Immature natural killer cell (primary cell): ENCODE measurements around the gene CD81. TPM values are rescaled to one million over a fixed set of nuclear protein-coding genes. Genes with fewer than 3 reads are reported as not detected.

Source experiments
- DNase-seq, 3 donors: peaks; one replicate each; pipeline ENCODE4 v3.0.0; 2022; ENCODE audit warnings: mixed read lengths in 1 of 3
- H3K27ac Mint-ChIP-seq, 6 donors: one replicate each; pipeline ENCODE4 v1.8.0; 2020; ENCODE audit warnings: mixed read lengths in 6 of 6, mild to moderate bottlenecking in 5 of 6, inconsistent platforms in 4 of 6, moderate library complexity in 3 of 6
- H3K27me3 Mint-ChIP-seq, 3 donors: one replicate each; pipeline ENCODE4 v1.8.0; 2020 to 2021; ENCODE audit warnings: low read depth in 3 of 3, mild to moderate bottlenecking in 3 of 3, mixed read lengths in 3 of 3, moderate library complexity in 3 of 3, inconsistent platforms in 1 of 3
- H3K36me3 Mint-ChIP-seq, 3 donors: one replicate each; pipeline ENCODE4 v1.8.0; 2020; ENCODE audit warnings: mixed read lengths in 3 of 3, inconsistent platforms in 2 of 3, mild to moderate bottlenecking in 2 of 3
- H3K4me1 Mint-ChIP-seq, 2 donors: one replicate each; pipeline ENCODE4 v1.8.0; 2020; ENCODE audit warnings: inconsistent platforms in 2 of 2, mild to moderate bottlenecking in 2 of 2, mixed read lengths in 2 of 2, moderate library complexity in 1 of 2
- H3K4me3 Mint-ChIP-seq, 5 donors: one replicate each; pipeline ENCODE4 v1.8.0; 2020; ENCODE audit warnings: mild to moderate bottlenecking in 5 of 5, mixed read lengths in 5 of 5, inconsistent platforms in 3 of 5, moderate library complexity in 3 of 5
- H3K9me3 Mint-ChIP-seq, 6 donors: one replicate each; pipeline ENCODE4 v1.8.0; 2020; ENCODE audit warnings: mild to moderate bottlenecking in 6 of 6, mixed read lengths in 6 of 6, inconsistent platforms in 4 of 6, moderate library complexity in 3 of 6
- polyA plus RNA-seq, 3 donors: library from polyadenylated mRNA; unstranded; fragments of 300-500 nt; fragmentation: Illumina TruSeq; gene quantifications; one replicate each; pipeline ENCODE4 v1.2.3, GENCODE V29; 2021

The CD81 gene
- polyA plus RNA-seq, 3 donors from 2014 or later, result 33.1 to 56.9 (median 49.7) TPM

DNA sequence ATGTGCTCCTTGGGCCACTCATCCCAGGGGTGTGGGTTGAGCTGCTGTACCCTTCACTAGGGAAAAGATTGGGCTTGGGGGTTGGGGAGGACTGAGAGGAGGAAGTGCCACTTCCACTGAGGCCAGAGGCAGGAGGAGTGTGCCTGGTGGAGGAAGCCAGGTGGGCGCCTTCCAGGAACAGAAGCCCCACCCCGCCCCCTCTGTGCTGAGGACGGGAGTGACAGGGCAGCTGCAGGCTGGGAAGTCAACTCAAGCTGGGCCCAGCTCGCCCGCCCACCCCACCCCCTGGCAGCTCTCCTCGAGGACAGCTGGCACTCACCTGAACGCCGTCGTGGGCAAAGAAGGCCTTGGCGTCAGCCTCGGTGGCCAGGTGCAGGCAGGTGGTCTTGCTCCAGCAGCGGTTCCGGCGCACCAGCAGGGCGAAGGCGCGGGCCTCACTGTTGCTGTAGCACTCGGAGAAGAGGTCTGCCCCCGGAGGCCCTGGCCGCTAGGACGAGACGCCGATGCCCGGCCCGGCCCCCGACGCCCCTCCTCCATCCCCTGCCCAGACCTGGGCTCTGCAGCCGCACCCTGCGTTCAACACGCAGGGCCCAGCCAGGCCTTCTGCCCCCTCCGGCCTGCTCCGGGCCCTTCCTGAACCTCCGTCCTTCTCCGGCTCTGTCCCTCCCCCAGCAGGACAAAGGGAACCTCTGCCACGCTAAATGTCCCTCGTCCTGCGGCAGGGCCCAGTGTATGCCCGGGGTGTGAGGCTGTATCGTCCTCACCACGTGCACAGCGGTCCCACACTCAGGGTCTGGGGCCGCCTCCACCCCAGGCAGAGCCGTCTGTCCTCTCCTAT lies 36.9 kb downstream of the CD81 start:
- no peak overlapping the region for H3K27ac Mint-ChIP-seq
- no peaks in the 10 kb centered on the region for H3K9me3 Mint-ChIP-seq

DNA sequence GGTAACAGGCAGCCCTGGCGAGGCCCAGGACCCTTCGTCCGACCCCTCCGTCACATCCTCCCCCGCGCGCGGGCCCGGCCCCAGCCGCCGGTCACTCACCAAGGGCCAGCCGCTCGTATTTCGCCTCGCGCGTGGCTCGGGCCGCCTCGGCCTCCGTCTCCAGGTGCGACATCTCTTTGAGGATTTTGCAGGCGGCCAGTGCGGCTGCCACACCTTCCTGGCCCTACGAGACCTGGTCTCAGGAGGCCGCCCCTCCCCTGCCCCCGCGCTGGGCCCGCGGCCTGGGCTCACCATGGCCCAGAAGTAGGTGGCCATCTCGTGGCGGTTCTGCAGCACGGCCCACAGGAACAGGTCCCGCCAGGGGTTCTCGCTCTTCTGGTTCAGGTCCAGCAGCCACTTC lies 37.5 kb downstream of the CD81 start:
- H3K4me1 Mint-ChIP-seq, result peaks cover 0 to 2% of the 10 kb centered on the region in 2 donors
- no peaks in the 10 kb centered on the region for H3K27me3 Mint-ChIP-seq
- H3K36me3 Mint-ChIP-seq, result no peaks in the 10 kb centered on the region
- H3K4me3 Mint-ChIP-seq, result no peak overlapping the region
- no peak for DNase-seq
- H3K27ac Mint-ChIP-seq, result no peak overlapping the region
- no peaks in the 10 kb centered on the region for H3K9me3 Mint-ChIP-seq

More for the DNA sequence above, 36.9 kb downstream of the CD81 start:
- DNase-seq, result no peak
- Mint-ChIP-seq H3K27me3 (no peaks in the 10 kb centered on the region), H3K36me3 (no peaks in the 10 kb centered on the region), H3K4me3 (no peak overlapping the region), H3K4me1 (peaks cover 0 to 1% of the 10 kb centered on the region in 2 donors)

DNA sequence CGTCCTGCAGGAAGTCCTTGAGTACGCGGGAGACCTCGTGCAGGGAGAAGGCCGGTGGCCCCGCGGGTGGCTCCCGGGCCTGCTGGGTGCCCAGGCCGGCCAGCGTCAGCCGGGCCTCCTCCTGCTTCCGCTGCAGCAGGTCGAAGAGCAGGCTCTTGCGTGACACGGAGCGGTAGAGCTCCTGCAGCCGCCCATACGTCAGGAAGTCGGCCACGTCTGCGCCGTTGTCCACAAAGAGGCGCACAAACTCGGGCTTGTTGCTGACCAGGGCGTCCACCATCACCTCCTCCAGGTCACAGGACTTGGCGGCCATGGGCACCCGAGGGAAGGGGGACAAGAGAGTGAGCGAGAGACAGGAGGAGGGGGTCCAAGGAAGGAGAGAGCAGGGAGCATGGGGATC lies 38.1 kb downstream of the CD81 start:
- no peak for DNase-seq
- H3K27ac Mint-ChIP-seq, result no peak overlapping the region
- peaks cover 0 to 4% of the 10 kb centered on the region in 2 donors for H3K4me1 Mint-ChIP-seq
- H3K27me3 Mint-ChIP-seq, result no peaks in the 10 kb centered on the region
- H3K9me3 Mint-ChIP-seq, result no peaks in the 10 kb centered on the region
- no peaks in the 10 kb centered on the region for H3K36me3 Mint-ChIP-seq
- H3K4me3 Mint-ChIP-seq, result no peak overlapping the region

DNA sequence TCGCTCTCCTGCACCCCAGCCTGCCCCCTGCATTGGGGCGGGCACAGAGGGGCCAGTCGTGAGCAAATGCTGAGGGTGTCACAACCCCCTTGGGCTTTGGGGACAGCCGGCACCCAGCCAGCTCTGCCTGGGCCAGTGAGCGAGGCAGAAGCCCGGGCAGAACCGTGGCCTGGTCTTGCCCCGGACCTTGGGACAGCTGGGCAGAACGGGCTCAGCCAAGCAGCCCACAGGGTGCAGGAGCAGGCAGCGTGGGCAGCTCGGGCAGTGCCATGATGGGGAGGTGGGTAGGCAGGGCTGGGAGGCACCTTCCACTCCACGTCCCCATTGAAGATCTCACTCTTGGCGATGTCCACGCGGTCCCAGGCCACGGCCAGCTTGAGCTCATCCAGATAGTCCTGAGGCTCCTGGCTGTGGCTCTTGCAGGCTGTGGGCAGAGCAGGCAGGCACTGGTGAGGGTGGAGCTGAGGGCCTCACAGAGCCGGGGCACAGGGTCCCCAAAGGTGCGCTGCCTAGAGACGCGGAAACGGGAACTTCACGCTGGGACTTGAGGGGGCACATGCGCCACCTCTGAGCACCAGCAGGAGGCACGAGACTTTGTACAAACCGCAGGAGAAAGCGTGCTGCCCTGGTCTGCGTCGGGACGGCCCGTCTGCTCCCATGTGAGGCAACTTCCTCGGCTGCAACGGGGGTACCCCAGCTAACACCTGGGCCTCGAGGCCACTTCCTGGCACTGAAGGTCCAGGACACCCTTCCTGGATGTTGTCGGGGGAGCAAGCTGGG lies 38.7 kb downstream of the CD81 start:
- no peak for DNase-seq
- Mint-ChIP-seq H3K27ac (no peak overlapping the region), H3K27me3 (no peaks in the 10 kb centered on the region), H3K9me3 (no peaks in the 10 kb centered on the region), H3K4me1 (peaks cover 0 to 4% of the 10 kb centered on the region in 2 donors), H3K4me3 (no peak overlapping the region), H3K36me3 (no peaks in the 10 kb centered on the region)

DNA sequence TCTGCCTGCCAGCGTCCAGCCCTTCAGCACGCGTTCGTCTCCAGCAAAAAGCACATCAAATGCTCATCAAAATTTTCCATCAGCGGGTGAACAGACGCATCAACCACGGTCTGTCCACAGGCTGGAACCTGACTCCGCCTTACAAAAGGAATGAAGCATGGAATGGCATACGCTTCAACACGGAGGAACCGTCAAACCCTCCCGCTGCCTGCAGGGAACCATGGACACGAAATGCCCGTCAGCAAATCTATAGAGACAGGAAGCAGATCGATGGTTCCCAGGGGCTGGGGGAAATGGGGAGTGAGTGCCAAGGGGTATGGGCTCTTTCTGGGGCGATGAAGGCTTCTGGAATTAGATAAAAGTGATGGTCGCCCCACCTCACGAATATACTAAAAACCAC lies 39.7 kb downstream of the CD81 start:
- Mint-ChIP-seq H3K36me3 (no peaks in the 10 kb centered on the region), H3K9me3 (no peaks in the 10 kb centered on the region), H3K27me3 (no peaks in the 10 kb centered on the region), H3K4me3 (no peak overlapping the region), H3K27ac (no peak overlapping the region), H3K4me1 (peaks cover 0 to 4% of the 10 kb centered on the region in 2 donors)
- no peak for DNase-seq

DNA sequence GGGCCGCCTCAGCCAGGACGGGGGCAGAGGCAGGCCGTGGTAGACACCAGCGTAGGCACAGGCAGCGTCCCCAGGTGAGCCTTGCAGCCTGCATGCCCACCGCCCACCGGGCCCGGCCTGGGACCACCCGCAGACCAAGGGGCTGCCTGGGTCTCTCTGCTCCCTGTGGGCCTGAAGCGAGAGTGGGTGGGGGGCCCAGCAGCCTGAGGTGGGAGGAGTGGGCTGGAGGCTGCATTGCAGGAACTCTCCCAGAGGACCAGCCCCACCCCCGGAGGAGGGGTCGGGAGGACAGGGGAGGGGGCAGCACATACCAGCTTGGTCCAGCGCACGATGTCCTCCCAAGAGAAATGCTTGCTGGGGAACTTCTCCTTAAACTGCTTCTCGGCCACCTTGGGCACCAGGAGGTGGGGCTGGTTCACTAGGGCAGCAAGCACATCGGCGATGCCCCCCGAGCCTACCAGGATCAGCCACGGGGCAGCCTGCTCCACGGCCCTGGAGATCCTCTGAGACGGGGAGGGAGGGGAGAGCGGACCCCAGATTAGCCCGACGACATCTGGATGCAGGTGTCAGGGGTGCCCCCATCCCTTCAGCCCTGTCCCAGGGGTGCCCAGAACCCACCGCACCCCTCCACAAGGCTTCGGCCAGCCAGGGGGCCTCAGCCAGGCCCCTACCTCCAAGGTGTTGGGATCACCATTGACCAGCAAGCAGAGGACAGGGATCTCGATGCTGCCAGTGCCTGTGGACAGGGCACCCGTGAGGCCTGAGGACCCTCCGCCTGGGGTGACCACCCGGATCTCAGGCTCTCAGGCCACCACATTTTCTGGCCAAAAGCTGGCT lies 41.0 kb downstream of the CD81 start:
- H3K27me3 Mint-ChIP-seq, result peaks cover 0 to 1% (median 0%) of the 10 kb centered on the region in 3 donors
- no peaks in the 10 kb centered on the region for H3K9me3 Mint-ChIP-seq
- no peaks in the 10 kb centered on the region for H3K36me3 Mint-ChIP-seq
- peaks cover 0 to 4% of the 10 kb centered on the region in 2 donors for H3K4me1 Mint-ChIP-seq
- no peak for DNase-seq
- H3K27ac Mint-ChIP-seq, result no peak overlapping the region
- H3K4me3 Mint-ChIP-seq, result no peak overlapping the region

DNA sequence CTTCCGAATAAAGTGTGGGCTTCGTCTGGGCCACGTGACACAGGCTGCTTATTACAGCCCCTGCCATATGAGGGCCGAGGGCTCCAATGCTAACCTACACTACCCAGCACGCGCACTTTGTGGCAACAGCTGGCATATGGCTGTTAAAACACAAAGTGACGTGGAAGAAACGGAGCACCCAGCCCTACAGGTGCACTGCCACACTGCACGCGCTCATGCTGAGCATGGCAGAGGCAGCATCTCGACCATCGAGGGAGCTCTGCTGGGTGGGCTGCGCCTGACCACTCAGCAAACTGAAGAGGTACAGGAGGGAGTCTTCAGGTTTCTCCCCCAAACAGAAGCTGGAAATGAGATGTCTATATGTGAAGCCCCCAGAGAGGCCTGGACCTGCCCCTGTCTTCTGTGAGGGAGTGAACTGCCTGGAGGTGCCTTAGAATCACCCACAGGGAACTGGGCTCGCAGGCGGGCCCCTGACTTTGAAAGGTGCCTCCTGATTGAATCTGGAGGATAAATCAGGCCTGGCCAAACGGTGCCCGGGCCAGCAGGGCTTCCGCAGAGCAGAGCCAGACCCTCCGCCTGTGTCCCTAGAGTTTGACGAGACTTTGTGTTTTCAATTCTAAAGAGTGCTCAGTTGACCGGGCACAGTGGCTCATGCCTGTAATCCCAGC lies 41.7 kb downstream of the CD81 start:
- Mint-ChIP-seq H3K27me3 (peaks cover 0 to 1% (median 0%) of the 10 kb centered on the region in 3 donors), H3K9me3 (no peaks in the 10 kb centered on the region), H3K27ac (no peak overlapping the region), H3K4me3 (no peak overlapping the region), H3K4me1 (peaks cover 0 to 4% of the 10 kb centered on the region in 2 donors), H3K36me3 (no peaks in the 10 kb centered on the region)
- DNase-seq, result no peak

DNA sequence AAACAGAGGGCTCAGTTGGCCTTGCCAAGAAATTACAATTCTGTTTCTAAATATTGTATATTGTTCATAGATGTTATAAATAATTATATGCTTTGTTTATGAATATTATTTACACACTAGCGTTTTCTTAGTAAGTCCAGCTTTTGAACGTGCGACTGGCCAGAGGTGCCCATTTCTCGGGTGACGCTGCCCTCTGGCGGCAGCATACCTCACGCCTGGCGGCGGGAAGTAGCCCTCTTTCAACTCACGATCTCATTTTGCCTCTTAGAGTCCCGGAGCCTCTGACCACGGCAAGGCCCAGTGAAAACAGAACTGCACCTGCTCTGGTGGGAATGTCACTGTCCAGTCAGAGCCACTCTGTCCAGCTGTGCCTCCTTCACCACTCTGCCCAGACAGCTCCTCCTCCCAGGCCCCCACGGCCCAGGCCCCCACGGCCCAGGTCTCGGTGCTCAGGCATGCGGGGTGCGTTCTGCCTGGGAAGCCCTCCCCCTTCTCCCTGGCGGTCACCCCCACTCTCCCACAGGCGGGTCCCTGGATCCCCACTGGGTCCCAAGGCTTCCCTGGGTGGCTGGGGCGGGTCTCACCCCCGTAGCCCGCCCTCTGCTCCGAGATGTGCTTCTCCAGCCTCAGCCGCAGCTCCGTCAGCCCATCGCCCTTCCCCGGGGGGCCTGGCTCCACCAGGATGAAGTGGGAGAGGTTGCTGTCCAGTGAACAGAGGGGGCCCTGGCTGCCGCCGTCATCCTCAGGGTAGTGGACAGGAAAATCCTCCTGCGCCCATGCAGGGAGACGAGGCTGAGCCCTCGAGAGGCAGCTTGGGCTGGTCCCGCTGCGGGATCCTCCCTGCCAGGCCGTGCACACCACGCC lies 42.8 kb downstream of the CD81 start:
- peak; percentile 63 to 70 (median 69) for DNase-seq
- Mint-ChIP-seq H3K4me1 (peaks cover 0 to 4% of the 10 kb centered on the region in 2 donors), H3K9me3 (no peaks in the 10 kb centered on the region), H3K4me3 (peak overlapping the region in 1 of 5 donors; percentile 18), H3K27me3 (peaks cover 0 to 1% (median 0%) of the 10 kb centered on the region in 3 donors), H3K27ac (peak overlapping the region in 1 of 6 donors; percentile 31), H3K36me3 (no peaks in the 10 kb centered on the region)

DNA sequence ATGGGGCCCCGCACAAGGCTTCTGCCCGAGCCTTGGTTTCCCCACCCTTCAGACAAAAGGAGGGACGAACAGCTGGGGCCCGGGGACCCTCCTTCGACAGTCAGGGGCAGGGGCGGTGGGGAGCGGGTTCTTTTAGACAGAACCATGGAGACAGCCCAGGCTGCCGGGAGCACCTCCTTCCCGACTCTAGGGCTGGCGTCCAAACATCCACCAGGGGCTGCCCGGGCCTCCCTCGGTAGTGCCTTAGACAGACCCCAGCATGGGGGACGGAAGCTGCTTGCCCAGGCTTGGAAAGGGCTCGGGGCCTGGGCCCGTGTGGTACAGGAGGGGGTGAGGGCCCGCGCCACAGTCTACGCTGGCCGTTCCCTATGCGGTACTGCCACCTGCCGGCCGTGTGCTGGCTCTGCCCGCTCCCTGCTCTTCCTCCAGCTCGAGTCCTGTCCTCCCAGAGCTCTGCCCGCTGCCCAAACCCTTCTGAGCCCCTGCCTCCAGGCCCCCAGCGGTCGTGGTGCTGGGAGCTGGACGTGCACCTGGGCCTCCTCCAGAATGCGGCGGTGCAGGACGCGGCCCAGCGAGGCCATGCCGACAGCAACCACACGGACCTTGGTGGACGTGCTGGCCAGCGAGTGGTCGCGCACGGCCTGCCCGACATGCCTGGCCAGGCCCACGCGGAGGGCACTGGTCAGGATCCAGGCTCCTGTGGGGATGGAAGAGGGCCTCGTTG lies 43.6 kb downstream of the CD81 start:
- Mint-ChIP-seq H3K4me3 (no peak overlapping the region), H3K9me3 (no peaks in the 10 kb centered on the region), H3K27ac (no peak overlapping the region), H3K27me3 (peaks cover 0 to 1% (median 0%) of the 10 kb centered on the region in 3 donors), H3K36me3 (no peaks in the 10 kb centered on the region), H3K4me1 (peaks cover 0 to 4% of the 10 kb centered on the region in 2 donors)
- DNase-seq, result peak; percentile 63 to 73 (median 73)

DNA sequence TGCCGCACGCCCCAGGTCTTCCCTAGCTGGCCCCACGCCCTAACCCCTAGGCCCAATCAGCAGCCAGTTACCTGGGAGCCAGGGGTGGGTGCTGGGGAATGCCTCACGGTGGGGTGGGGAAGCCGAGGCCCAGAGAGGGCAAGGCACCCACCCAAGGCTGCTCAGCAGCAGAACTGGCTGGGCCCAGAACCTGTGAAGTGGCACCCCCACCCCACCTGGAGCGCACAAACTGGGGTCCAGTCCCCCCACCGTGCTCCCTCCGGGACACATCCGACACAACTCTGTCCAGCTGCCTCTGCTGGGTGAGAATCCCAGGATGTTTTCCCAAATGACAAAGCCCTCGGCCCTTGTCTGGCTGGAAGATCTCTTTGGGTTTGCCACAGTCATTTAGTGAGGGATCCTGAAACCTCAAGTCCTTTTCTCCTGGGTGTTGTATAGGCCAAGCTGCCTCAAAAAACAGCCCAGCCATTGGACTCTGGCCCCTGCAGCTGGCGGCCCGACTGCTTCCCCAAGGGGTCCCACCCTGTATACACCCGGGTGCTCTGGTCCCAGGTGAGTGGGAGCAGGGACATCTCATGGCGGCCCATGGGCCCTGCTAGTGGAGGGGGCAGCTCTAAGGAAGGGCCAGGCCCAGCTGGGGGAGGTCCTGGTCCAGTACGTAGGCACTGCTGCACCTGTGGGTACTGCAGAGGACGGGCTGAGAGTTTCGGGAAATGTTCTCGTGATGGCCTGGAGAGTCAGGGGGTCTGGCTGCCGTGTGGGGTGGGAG lies 44.3 kb downstream of the CD81 start:
- Mint-ChIP-seq H3K9me3 (no peaks in the 10 kb centered on the region), H3K36me3 (no peaks in the 10 kb centered on the region), H3K27me3 (peaks cover 0 to 2% (median 1%) of the 10 kb centered on the region in 3 donors), H3K4me3 (no peak overlapping the region), H3K4me1 (peaks cover 0 to 4% of the 10 kb centered on the region in 2 donors), H3K27ac (no peak overlapping the region)
- no peak for DNase-seq

DNA sequence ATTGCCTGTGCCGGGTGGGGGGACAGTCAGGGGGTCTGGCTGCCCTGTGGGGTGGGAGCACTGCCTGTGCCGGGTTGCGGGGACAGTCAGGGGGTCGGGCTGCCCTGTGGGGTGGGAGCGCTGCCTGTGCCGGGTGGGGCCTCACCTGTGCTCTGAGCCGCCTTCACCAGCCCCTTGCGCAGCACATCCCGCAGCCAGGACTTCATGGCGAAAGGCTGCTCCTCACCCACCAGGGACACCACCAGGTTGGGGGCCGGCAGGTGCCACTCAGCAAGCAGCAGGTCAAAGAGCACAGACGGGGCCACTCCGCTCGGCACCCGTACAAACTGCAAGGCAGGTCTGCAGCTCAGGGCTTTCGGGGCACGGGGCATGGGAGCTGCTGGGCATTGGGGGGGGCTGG lies 44.9 kb downstream of the CD81 start:
- Mint-ChIP-seq H3K27me3 (peaks cover 0 to 2% (median 1%) of the 10 kb centered on the region in 3 donors), H3K4me1 (peaks cover 0 to 4% of the 10 kb centered on the region in 2 donors), H3K27ac (no peak overlapping the region), H3K9me3 (no peaks in the 10 kb centered on the region), H3K4me3 (no peak overlapping the region), H3K36me3 (no peaks in the 10 kb centered on the region)
- no peak for DNase-seq
